Transverse colon (tissue), 4 donors: ENCODE data around the gene TNNT2. TPM values are rescaled to one million over a fixed set of nuclear protein-coding genes. Genes with fewer than 3 reads are reported as not detected.

ENCODE experiments used
- DNase-seq: peaks from one replicate; pipeline ENCODE4 v3.0.0-alpha.2; 2019
- H3K27ac ChIP-seq, 4 donors: fragments of 200-600 bp; sonication (generic); 2 replicates each; pipeline ENCODE4 v1.5.1; 2016 to 2018; ENCODE audit warnings: inconsistent platforms in 4 of 4
- H3K27me3 ChIP-seq: fragments of 200-600 bp; sonication (generic); 2 replicates; pipeline ENCODE4 v1.5.1; 2017; ENCODE audit warnings: inconsistent platforms
- H3K36me3 ChIP-seq, 4 donors: fragments of 200-600 bp; sonication (generic); 2 replicates each; pipeline ENCODE4 v1.5.1; 2017 to 2019; ENCODE audit warnings: inconsistent platforms in 4 of 4
- H3K4me1 ChIP-seq, 4 donors: fragments of 200-600 bp; sonication (generic); 2 replicates each; pipeline ENCODE4 v1.5.1; 2017 to 2020; ENCODE audit warnings: inconsistent platforms in 4 of 4
- H3K4me3 ChIP-seq, 4 donors: fragments of 200-600 bp; sonication (generic); 1 replicate in 1 of 4; 2 replicates in 3 of 4; pipeline versions ENCODE4 v1.5.1 to v1.6.1; 2017 to 2019; ENCODE audit warnings: inconsistent platforms in 4 of 4
- H3K9me3 ChIP-seq, 2 donors: fragments of 200-600 bp; sonication (generic); 2 replicates each; pipeline ENCODE4 v1.5.1; 2017 to 2019; ENCODE audit warnings: inconsistent platforms in 2 of 2
- EP300 ChIP-seq: sonication (generic); formaldehyde crosslinking; IDR thresholded peaks from one replicate; pipeline ENCODE4 v1.6.1; 2017; ENCODE audit warnings: antibody characterized with exemption, low read depth
- POLR2A ChIP-seq: fragments of 450-650 bp; IDR thresholded peaks from one replicate; pipeline ENCODE4 v1.6.1; 2016; ENCODE audit warnings: antibody characterized with exemption, mild to moderate bottlenecking, moderate library complexity
- POLR2AphosphoS5 ChIP-seq, 3 donors: sonication (generic); formaldehyde crosslinking; IDR thresholded peaks; one replicate each; pipeline ENCODE4 v1.6.1; 2016; ENCODE audit warnings: antibody characterized with exemption in 3 of 3
- WGBS, 2 donors: methylation state at CpG; one replicate each; pipeline ENCODE4 v1.1.5; 2018; ENCODE audit warnings: low coverage in 1 of 2; 5-methylcytosine and 5-hydroxymethylcytosine counted together
- in situ Hi-C, 4 donors: fragments of 200-750 bp; cut with MboI; loops; one replicate each; pipeline versions ENCODE4 v1.15.0 to v1.15.1; 2017; ENCODE audit warnings: low sequenced_read_pairs in 3 of 4, low pct_ligation_motif_present in 1 of 4, low pct_unique_long_range_greater_than_20kb in 1 of 4
- intact Hi-C: fragments of 100-400 bp; cut with DNase I; formaldehyde crosslinking; loops from one replicate; pipeline ENCODE4 v1.15.1; 2023; ENCODE audit warnings: low total_unique reads
- total RNA-seq, 4 donors: library from RNA; depleted of rRNA; stranded (reverse); fragments of >200 nt; gene quantifications; one replicate each; pipeline ENCODE4 v1.1.0, GENCODE V29; 2016
- TF ChIP-seq, protein P1 (sequence below), 5 experiments: fragments of 200-600 bp in 3 of 5; fragments of 450-650 bp in 2 of 5; sonication (generic) in 3 of 5; IDR thresholded peaks; 1 replicate in 2 of 5; 2 replicates in 3 of 5; pipeline ENCODE4 v1.5.1; 2016 to 2017; ENCODE audit warnings: antibody characterized with exemption in 5 of 5, inconsistent platforms in 3 of 5, mild to moderate bottlenecking in 2 of 5, moderate library complexity in 1 of 5

The TNNT2 gene
- total RNA-seq, 4 donors from 2014 or later, result 0.14 to 0.95 TPM; not detected in 2

DNA sequence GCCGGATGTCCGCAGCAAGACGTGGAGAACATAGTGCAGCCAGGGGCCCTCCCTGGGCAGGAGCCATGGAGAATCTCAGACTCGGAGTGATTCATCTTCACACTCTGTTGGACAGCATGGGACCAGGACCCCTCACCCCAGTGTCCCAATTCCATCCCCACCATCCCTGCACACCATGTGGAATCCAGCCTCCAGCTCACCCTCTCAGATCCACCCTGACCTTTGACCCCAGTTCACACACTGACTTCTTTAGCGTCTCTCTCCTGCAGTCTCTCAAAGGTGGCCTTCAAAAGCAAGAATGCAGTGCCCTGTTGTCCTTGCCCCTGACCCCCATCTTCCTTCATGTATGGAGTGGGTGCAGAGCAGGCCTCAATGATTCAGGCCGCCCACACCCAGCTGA lies 46.2 kb upstream of the TNNT2 start:
- DNase-seq, result no peak
- no peak overlapping the region for H3K4me3 ChIP-seq
- no peaks in the 10 kb centered on the region for H3K4me1 ChIP-seq
- no peak for TF ChIP-seq EP300
- TF ChIP-seq POLR2AphosphoS5 (IDR thresholded peaks at IDR 0.05), result no peak
- no peak for TF ChIP-seq POLR2A
- TF ChIP-seq, protein P1, sequence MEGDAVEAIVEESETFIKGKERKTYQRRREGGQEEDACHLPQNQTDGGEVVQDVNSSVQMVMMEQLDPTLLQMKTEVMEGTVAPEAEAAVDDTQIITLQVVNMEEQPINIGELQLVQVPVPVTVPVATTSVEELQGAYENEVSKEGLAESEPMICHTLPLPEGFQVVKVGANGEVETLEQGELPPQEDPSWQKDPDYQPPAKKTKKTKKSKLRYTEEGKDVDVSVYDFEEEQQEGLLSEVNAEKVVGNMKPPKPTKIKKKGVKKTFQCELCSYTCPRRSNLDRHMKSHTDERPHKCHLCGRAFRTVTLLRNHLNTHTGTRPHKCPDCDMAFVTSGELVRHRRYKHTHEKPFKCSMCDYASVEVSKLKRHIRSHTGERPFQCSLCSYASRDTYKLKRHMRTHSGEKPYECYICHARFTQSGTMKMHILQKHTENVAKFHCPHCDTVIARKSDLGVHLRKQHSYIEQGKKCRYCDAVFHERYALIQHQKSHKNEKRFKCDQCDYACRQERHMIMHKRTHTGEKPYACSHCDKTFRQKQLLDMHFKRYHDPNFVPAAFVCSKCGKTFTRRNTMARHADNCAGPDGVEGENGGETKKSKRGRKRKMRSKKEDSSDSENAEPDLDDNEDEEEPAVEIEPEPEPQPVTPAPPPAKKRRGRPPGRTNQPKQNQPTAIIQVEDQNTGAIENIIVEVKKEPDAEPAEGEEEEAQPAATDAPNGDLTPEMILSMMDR (IDR thresholded peaks at IDR 0.05), result no peak
- H3K27me3 ChIP-seq, result no peaks in the 10 kb centered on the region
- H3K9me3 ChIP-seq, result no peaks in the 10 kb centered on the region
- in situ Hi-C loops (no loop called here), intact Hi-C loops (no loop called here)
- H3K36me3 ChIP-seq, result no peaks in the 10 kb centered on the region
- WGBS, 2 donors, result 93% methylated on average over 6 of the region's 6 CpGs; no CpG with 5 or more reads in 1 of the 2 donors
- no peak overlapping the region for H3K27ac ChIP-seq

DNA sequence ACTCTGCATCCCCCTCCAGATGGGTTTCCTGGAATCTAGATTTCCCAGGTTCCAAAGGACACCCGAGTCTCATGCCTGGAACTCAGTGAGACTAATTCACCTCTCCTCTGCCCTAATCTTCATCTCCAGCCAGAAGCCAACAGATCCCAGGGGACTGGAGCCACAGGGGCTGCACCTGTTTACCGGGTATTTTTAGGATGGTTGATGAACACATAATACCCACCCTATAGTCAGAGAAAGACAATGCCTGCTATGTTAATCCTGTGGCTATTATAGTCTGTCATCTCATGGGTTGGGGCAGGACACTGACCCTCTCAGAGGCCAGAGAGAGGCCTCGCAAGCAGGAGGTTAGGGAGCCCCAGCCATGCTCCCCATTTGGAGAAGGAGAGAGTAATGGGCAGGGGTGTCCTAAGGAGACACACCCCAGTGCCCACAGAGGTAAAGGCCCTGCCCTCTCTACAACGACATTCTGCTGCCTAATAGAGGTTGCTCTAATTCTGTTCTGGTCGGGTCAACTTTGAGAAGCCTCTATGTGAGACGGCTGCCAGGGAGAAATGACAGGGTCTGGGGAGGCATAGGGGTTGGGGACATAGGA lies 45.1 kb upstream of the TNNT2 start:
- H3K36me3 ChIP-seq, result no peaks in the 10 kb centered on the region
- 68% methylated on average over 6 of the region's 6 CpGs; no CpG with 5 or more reads in 1 of the 2 donors for WGBS, 2 donors
- no peak for DNase-seq
- in situ Hi-C loops, result no loop called here
- H3K27me3 ChIP-seq, result no peaks in the 10 kb centered on the region
- no peak overlapping the region for H3K4me3 ChIP-seq
- no peak for TF ChIP-seq POLR2AphosphoS5 (IDR thresholded peaks at IDR 0.05)
- no peak for TF ChIP-seq POLR2A
- no peak for TF ChIP-seq EP300
- TF ChIP-seq, protein P1 (IDR thresholded peaks at IDR 0.05), result no peak
- H3K9me3 ChIP-seq, result no peaks in the 10 kb centered on the region
- H3K4me1 ChIP-seq, result no peaks in the 10 kb centered on the region
- intact Hi-C loops, result no loop called here
- no peak overlapping the region for H3K27ac ChIP-seq

DNA sequence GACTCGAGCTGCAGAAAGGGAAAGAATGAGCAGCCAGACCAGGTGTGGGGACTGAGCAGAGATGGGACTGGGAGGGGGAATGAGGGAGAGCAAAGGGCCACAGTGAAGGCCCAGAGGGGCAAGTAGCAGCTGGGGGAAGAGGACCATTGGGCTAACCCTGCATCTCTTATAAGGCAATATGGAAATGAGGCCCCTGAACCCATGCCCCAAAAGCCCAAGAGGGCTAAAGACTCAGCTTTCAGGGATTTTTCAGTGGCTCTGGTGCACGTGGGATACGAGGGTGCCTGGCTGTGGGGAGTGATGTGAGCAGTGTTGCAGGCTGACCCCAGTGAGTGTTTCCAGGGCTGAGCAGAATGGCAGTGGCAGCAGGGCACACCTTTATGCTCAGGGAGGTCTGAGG lies 44.5 kb upstream of the TNNT2 start:
- no peaks in the 10 kb centered on the region for H3K4me1 ChIP-seq
- H3K4me3 ChIP-seq, result no peak overlapping the region
- intact Hi-C loops, result no loop called here
- H3K27me3 ChIP-seq, result no peaks in the 10 kb centered on the region
- 0 to 71% methylated on average over 1 to 3 of the region's 3 CpGs for WGBS, 2 donors
- no peak for DNase-seq
- H3K9me3 ChIP-seq, result no peaks in the 10 kb centered on the region
- in situ Hi-C loops, result no loop called here
- TF ChIP-seq POLR2AphosphoS5 (IDR thresholded peaks at IDR 0.05) (no peak), EP300 (no peak), POLR2A (no peak)
- TF ChIP-seq, protein P1 (IDR thresholded peaks at IDR 0.05), result no peak
- no peak overlapping the region for H3K27ac ChIP-seq
- no peaks in the 10 kb centered on the region for H3K36me3 ChIP-seq

DNA sequence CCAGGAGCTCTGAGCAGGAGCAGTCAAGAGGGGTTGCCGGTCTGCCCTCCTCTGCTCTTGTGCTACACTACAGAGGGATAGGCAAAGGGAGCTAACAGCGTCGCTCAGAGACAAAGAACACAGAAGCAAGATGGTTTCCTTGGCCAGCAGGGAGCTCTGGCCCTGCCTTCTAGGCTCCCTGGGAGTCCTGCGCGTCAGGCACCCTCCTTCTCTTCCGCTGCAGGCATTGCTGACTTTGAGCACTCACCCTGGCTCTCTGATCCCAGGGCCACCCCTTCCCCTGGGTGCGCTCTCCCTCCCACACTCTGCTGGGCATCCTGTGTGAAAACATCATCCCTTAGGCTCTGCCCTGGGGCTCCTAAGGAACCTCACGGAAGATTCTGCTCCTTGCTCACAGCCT lies 43.6 kb upstream of the TNNT2 start:
- H3K4me1 ChIP-seq, result no peaks in the 10 kb centered on the region
- in situ Hi-C loops (no loop called here), intact Hi-C loops (no loop called here)
- no peaks in the 10 kb centered on the region for H3K36me3 ChIP-seq
- 89% methylated on average over 8 of the region's 8 CpGs; no CpG with 5 or more reads in 1 of the 2 donors for WGBS, 2 donors
- no peak overlapping the region for H3K27ac ChIP-seq
- no peaks in the 10 kb centered on the region for H3K27me3 ChIP-seq
- no peak for DNase-seq
- H3K9me3 ChIP-seq, result no peaks in the 10 kb centered on the region
- H3K4me3 ChIP-seq, result no peak overlapping the region
- TF ChIP-seq POLR2A (no peak), POLR2AphosphoS5 (IDR thresholded peaks at IDR 0.05) (no peak)

DNA sequence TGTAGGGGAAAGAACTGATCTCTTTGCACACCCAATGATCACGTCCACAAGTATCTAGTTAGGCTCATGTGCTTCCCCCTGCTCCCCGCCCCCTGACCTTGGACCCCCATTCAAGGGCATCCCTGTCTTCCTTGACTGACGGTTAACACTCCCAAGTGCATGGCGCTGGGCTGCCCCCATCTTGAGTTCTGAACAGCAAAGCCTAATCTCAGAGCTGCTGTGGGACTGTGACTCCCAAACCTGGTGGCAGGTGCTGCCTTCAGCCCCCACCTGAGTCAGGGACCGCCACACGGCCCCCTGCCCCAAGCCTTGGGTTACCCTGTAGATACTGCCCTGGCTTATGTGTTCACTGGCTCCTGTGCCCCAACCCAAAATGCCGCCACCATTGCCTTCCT lies 43.1 kb upstream of the TNNT2 start:
- in situ Hi-C loops (no loop called here), intact Hi-C loops (no loop called here)
- Histone ChIP-seq H3K27ac (no peak overlapping the region), H3K4me1 (no peaks in the 10 kb centered on the region), H3K27me3 (no peaks in the 10 kb centered on the region), H3K36me3 (no peaks in the 10 kb centered on the region), H3K9me3 (no peaks in the 10 kb centered on the region), H3K4me3 (no peak overlapping the region)
- TF ChIP-seq EP300 (no peak), POLR2A (no peak), POLR2AphosphoS5 (IDR thresholded peaks at IDR 0.05) (no peak)
- TF ChIP-seq, protein P1 (IDR thresholded peaks at IDR 0.05), result no peak
- DNase-seq, result no peak
- 83 to 85% methylated on average over 4 to 7 of the region's 7 CpGs for WGBS, 2 donors
